SK-N-SH (cell line): ENCODE measurements around the gene FNDC3B.

Experiments used
- EP300 ChIP-seq, 2 experiments: IDR thresholded peaks; 2 replicates each; pipeline versions ENCODE4 v1.4.0 to v1.6.1; 2012; ENCODE audit warnings: borderline replicate concordance in 1 of 2, low read depth in 1 of 2, low read length in 1 of 2
- POLR2AphosphoS5 ChIP-seq: IDR thresholded peaks from 2 replicates; pipeline ENCODE4 v1.6.1; 2012; ENCODE audit warnings: low read depth, low read length
- YY1 ChIP-seq: IDR thresholded peaks from 2 replicates; pipeline ENCODE4 v1.4.0; 2012; ENCODE audit warnings: low read depth, mild to moderate bottlenecking

DNA sequence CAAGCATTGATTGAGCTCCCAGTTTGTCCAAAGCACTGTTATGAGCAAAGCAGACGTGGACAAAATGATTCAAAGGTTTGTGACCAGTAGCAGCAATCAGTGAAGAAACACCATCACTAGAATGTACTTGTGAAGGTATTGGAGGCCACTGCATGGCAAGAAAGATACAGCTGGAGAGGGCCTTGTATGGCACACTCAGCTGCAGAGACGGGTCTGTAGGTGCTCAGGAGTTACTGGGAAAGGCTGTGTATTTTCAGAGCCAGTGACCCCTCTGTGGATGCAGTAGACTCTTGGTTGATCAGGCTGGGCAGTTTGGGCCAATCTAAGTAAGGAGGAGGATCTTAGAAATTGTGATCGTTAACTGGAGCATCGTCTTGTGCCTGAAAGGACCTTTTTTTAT is 288.9 kb downstream of the FNDC3B start:
- TF ChIP-seq POLR2AphosphoS5 (no peak), EP300 (IDR thresholded peaks at IDR 0.05; ENCODE audit: borderline replicate concordance in 1 of 2, low read depth in 1 of 2, low read length in 1 of 2) (no peak), YY1 (no peak)
